Dendritic cell treated with granulocyte-macrophage colony-stimulating factor and Interleukin-4, amounts not matched to agents 40 ng/mL and 50 ng/mL, for 4 days (primary cell): ENCODE results near the gene DHRS1.

ENCODE experiments used
- H3K27ac Mint-ChIP-seq: one replicate; pipeline ENCODE4 v1.8.0; 2022; ENCODE audit warnings: mild to moderate bottlenecking, mixed read lengths
- H3K27me3 Mint-ChIP-seq: one replicate; pipeline ENCODE4 v1.8.0; 2022; ENCODE audit warnings: mild to moderate bottlenecking, mixed read lengths
- H3K36me3 Mint-ChIP-seq: one replicate; pipeline ENCODE4 v1.8.0; 2022; ENCODE audit warnings: low read depth, mixed read lengths
- H3K4me1 Mint-ChIP-seq: one replicate; pipeline ENCODE4 v1.8.0; 2022; ENCODE audit warnings: low read depth, mixed read lengths
- H3K4me3 Mint-ChIP-seq: one replicate; pipeline ENCODE4 v1.8.0; 2022; ENCODE audit warnings: mild to moderate bottlenecking, moderate library complexity, mixed read lengths
- H3K9me3 Mint-ChIP-seq: one replicate; pipeline ENCODE4 v1.8.0; 2022; ENCODE audit warnings: mixed read lengths
- intact Hi-C: fragments of 100-400 bp; cut with micrococcal nuclease; formaldehyde crosslinking; loops from one replicate; pipeline ENCODE4 v1.15.0; 2022

Gene DHRS1

DNA sequence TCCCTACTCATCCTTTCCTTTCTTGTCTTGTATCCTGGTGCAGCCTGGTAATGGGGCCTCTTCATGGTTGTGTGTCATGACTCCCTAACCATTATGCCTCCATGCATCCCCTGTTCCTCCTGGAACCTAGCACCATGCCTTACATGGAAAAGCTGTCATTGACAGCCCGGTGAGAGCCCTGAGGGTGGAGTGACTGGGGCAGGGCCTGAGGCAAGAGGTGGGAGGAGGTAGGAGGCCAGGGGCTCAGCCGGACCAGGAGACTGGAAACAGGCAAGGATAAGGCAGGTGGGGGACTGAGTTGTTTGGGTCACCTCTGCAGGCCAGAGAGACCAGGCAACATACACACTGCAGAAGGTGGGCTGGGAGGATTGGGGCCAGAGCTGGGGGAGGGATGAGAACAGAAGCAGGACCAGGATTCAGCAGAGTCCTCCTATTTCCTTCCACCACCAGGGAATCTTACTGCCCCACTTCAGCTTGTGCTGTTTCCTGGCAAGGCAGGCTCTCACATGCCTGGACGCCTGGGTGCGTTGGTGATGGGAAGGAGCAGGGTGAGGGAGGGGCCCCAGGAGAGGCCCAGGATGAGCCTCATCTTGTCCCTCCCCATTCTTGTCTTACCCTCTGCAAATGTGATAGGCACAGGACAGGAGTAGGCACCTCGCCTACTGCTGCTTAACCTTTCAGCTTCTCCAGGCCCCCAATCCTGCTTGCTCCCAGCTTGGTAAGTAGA, 10.1 kb upstream of the DHRS1 start, which contains the start of gene LTB4R2:
Gene LTB4R2, plus strand, starts transcription at position 603 of the 727 bp plus-strand sequence. CDS start 525 bp downstream, outside the sequence.
- H3K4me3 Mint-ChIP-seq: peak within 1 kb of the TSS; percentile 77
- H3K27me3 Mint-ChIP-seq: no peaks in the 10 kb centered on the region
- peak within 1 kb of the TSS; percentile 66 for H3K27ac Mint-ChIP-seq
- peaks cover 78% of the 10 kb centered on the region for H3K4me1 Mint-ChIP-seq
- intact Hi-C loops: no loop called here
- H3K9me3 Mint-ChIP-seq: no peaks in the 10 kb centered on the region
- peaks cover 61% of the 10 kb centered on the region for H3K36me3 Mint-ChIP-seq

DNA sequence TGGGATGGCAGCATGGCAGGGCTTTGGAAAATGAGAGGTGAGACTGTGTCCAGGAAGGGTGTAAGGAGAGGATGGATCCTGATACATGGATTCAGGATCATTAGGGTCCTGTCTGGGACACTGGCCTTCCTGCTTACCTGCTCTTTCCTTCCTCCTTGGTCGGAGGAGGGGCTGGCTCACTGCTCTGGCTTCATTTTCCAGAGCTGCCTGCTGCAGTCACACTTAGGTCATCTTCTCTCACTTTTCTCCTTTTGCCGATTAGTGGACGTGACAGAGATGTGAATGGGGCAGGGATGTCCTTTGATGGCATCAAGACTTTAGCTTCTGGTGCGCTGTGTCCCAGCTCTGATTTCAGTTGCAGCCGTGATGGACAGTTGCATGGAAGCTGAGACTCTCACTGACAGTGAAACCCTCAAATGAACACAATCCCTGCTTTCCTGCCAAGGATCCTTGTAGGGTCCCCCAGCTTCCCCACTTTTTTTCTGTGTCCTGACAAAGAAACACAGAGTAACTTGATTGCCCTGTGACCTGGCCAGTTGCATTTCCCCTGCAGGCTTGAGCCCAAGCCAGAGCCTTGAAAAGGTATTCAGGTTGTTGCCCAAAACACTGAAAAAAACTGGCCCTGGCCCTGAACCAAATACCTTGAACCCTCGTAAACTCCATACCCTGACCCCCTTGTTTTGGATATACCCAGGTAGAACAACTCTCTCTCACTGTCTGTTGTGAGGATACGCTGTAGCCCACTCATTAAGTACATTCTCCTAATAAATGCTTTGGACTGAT, 9.0 kb upstream of the DHRS1 start:
- H3K27ac Mint-ChIP-seq: peak overlapping the region; percentile 66
- no peaks in the 10 kb centered on the region for H3K27me3 Mint-ChIP-seq
- H3K9me3 Mint-ChIP-seq: no peaks in the 10 kb centered on the region
- peaks cover 69% of the 10 kb centered on the region for H3K36me3 Mint-ChIP-seq
- H3K4me1 Mint-ChIP-seq: peaks cover 67% of the 10 kb centered on the region
- H3K4me3 Mint-ChIP-seq: no peak overlapping the region
- intact Hi-C loops: no loop called here

DNA sequence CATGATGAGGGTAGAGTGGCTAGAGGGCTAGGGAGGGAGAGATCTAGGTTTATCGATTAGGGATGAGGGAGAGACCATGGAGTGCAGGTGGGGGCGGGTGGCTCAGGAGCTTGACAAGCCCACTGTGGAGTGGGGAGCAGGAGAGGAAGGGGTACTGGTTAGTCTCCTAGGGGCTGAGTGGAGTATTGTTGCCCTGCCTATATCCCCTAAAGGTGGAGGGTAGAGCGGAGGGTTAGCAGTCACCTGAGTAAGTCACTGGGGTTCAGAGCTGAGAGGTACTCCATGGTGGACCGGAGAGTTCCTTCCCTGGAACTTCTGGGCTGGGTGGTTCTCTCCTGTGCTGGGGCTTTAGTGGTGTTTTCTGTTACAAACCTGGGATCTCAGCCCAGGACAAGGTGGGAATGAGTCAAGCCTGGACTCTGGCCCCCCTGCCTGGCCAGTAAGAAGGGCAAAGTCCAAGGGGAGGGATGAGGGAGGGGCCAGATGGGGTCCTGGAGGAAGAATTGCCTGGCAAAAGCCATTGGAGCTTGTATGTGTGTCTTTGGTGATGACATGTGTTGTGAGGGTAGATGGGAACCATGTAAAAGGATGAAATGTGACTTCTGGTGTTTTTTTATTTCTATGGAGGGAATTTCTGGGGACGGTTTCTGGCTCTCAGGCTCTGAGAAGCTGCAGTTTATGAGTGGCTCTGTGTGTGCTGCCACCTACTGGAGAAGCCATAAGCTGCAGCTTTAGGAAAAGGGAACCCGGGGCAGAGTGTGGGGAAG, 8.2 kb upstream of the DHRS1 start, which contains the start of gene CIDEB:
Gene CIDEB, minus strand, starts transcription at position 403 of the 767 bp plus-strand sequence. Its CDS starts 119 bp downstream, at position 284.
- peaks cover 77% of the 10 kb centered on the region for H3K36me3 Mint-ChIP-seq
- H3K4me1 Mint-ChIP-seq: peaks cover 59% of the 10 kb centered on the region
- H3K4me3 Mint-ChIP-seq: no peak within 1 kb of the TSS
- peak within 1 kb of the TSS; percentile 66 for H3K27ac Mint-ChIP-seq
- no peaks in the 10 kb centered on the region for H3K9me3 Mint-ChIP-seq
- intact Hi-C loops: no loop called here
- H3K27me3 Mint-ChIP-seq: no peaks in the 10 kb centered on the region

DNA sequence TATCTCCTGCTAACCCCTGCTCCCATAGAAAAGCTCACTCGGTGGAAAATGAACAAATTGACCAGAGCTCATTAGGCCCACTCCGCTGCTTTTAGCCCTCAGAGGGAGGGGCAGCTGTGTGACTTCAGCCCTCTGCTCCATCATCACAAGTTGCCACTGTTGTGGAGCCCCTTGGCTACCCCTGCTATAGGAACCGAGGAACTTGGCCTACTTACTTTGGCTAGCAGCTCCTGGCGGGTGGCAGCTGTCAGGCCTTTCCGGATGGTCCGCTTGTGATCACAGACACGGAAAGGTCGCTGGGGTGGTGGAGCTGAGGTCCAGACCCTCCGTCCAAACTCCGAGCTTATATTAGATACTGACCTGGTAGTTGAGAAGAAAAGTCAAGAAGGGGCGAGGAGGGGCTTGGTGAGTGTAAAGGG, 7.6 kb upstream of the DHRS1 start:
- Mint-ChIP-seq H3K27ac (no peak overlapping the region), H3K9me3 (no peaks in the 10 kb centered on the region), H3K27me3 (no peaks in the 10 kb centered on the region), H3K4me3 (no peak overlapping the region), H3K4me1 (peaks cover 55% of the 10 kb centered on the region), H3K36me3 (peaks cover 83% of the 10 kb centered on the region)
- intact Hi-C loops: no loop called here

DNA sequence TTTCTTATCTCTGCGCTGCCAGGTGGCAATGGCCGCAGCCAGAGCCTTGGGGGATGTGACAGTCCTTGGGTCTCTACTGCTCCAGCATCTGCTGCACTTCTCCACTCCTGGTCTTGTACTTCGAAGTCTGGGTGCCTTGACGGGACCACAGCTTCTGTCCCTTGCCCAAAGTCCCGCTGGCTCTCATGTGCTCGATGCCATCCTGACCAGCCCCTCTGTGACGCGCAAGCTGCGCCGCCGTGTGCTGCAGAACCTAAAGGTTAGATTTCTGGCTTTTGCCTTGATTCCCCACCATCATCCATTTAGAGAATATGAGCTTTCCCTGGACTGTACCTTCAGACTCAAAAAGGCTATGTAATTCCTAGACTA, 4.4 kb upstream of the DHRS1 start:
- no peak overlapping the region for H3K27ac Mint-ChIP-seq
- peaks cover 98% of the 10 kb centered on the region for H3K36me3 Mint-ChIP-seq
- intact Hi-C loops: no loop called here
- H3K4me1 Mint-ChIP-seq: peaks cover 41% of the 10 kb centered on the region
- H3K27me3 Mint-ChIP-seq: no peaks in the 10 kb centered on the region
- no peaks in the 10 kb centered on the region for H3K9me3 Mint-ChIP-seq
- H3K4me3 Mint-ChIP-seq: no peak overlapping the region

DNA sequence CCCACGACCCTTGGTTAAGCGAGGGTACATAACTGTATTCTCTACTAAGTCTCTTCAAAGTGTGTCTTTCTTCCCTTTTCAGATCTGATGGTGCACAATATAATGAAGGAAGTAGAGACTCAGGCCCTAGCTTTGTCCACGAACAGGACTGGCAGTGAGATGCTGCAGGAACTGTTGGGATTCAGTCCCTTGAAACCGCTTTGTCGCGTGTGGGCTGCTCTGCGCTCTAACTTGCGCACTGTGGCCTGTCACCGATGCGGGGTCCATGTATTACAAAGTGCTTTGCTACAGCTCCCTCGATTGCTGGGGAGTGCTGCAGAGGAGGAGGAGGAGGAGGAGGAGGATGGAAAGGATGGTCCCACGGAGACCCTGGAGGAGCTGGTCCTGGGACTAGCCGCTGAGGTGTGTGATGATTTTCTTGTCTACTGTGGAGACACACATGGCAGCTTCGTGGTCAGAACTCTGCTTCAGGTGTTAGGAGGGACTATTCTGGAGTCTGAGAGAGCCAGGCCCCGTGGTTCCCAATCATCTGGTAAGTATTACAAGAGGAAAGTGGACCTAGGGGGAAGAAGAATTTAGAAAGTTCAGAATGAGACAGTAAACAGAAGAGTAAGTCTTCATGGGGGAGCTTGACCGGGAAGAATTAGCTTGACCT, 873 bp upstream of the DHRS1 start:
- H3K4me3 Mint-ChIP-seq: peak overlapping the region; percentile 88
- intact Hi-C loops: no loop called here
- H3K9me3 Mint-ChIP-seq: no peaks in the 10 kb centered on the region
- H3K27me3 Mint-ChIP-seq: no peaks in the 10 kb centered on the region
- H3K4me1 Mint-ChIP-seq: peaks cover 43% of the 10 kb centered on the region
- H3K36me3 Mint-ChIP-seq: peaks cover 81% of the 10 kb centered on the region
- peak overlapping the region; percentile 88 for H3K27ac Mint-ChIP-seq

DNA sequence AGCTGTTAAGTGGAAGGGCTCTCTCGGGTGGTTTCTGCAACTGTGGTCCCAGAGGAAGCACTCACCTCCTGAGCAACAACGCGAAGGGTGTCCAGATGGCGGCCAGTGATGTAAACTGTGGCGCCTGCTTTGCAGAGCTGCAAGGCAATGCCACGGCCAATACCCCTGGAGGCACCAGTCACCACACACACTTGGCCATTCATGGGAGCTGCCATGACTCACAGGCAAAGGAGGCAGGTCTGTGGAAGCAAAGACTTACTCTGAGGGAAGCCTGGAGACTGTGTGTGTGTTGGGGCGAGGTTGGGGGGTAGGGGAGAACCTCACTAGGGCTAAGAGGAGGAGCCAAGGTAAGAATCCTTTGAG, 707 bp downstream of the DHRS1 start:
- Mint-ChIP-seq H3K4me1 (peaks cover 43% of the 10 kb centered on the region), H3K27ac (peak overlapping the region; percentile 88), H3K9me3 (no peaks in the 10 kb centered on the region)

DNA sequence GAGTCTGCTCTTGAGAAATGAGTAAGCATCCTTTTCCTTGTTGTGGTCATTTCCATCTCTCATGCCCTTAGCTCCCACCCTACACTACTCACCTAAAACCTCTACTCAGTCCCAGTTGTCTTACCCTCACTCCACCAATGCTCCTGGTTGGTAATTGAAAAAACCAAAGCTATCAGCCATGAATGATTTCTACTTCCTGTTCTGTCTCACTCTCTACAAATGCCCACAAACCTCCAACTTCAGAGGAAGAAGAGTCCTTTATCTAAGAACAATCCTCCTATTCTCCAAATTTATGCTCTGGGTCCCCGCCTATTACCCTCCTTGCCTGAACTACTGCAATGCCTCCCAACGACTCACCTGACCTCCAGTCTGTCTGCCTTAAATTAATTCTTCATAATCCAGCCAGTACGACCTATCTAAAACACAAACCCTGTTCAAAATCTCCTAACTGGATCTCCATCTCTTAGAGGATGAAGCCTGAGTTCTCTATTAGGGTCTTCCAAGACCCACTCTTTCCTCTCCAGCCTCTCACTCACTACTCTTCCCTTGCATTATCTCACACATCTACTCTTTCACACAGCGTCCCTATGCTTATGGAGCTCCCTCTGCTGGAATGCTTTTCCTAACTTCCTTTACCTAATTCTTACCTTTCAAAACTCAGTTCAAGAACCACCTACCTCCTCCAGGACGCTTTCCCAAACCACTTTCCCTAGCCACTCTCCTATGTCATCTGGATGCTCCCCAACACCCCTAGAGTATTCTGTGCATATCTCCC, 2.2 kb downstream of the DHRS1 start:
- intact Hi-C loops: loop anchor here (1.0 kb wide), 2 partner anchors 18 to 54 kb away; no protein-coding TSS in a partner anchor
- peaks cover 72% of the 10 kb centered on the region for H3K36me3 Mint-ChIP-seq
- peak overlapping the region; percentile 10 for H3K4me3 Mint-ChIP-seq
- H3K27me3 Mint-ChIP-seq: no peaks in the 10 kb centered on the region
- H3K4me1 Mint-ChIP-seq: peaks cover 43% of the 10 kb centered on the region
- H3K9me3 Mint-ChIP-seq: no peaks in the 10 kb centered on the region
- peak overlapping the region; percentile 64 for H3K27ac Mint-ChIP-seq

More for the DNA sequence above, 707 bp downstream of the DHRS1 start:
- Mint-ChIP-seq H3K4me3 (peak overlapping the region; percentile 88), H3K27me3 (no peaks in the 10 kb centered on the region), H3K36me3 (peaks cover 79% of the 10 kb centered on the region)
- intact Hi-C loops: no loop called here

DNA sequence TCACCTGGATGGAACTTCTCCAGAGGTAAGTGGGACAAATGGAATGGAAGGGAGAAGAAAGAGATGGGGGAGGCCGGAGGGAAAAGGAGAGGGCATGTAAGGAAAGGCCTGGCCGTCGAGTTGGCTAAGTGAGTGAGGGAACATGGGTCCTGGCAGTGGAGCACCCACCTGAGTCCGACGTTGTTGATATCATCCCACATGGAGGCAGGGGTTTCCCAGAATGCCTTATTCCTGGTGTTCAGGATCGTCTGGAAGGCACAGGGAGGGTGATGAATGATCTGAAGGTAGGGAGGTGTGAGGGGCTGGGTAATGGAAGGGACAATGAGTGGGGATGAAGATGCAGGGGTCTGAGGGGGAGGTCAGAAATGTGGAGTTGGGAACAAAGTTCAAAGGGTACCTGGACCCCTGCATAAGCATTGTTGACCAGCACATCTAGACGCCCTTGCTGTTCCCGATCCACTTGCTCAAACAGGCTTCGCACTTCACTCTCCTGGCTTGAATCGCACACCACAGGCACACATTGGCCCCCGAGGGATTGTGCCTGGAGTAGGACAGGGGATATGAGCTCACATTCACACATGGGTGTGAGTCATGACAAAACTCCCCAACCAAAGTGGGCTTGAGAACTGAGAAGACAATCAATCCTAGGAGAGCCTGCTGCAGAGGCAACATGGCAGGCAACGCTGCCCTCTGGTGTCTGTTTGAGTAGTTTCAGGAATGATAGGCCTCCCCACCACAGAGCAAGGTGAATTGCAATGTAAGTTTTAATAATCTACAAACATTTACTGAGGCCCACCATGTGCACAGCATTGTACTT, 3.0 kb downstream of the DHRS1 start:
- H3K27me3 Mint-ChIP-seq: no peaks in the 10 kb centered on the region
- intact Hi-C loops: loop anchor here (1.0 kb wide), 2 partner anchors 17 to 53 kb away; no protein-coding TSS in a partner anchor
- no peaks in the 10 kb centered on the region for H3K9me3 Mint-ChIP-seq
- H3K4me3 Mint-ChIP-seq: no peak overlapping the region
- peak overlapping the region; percentile 64 for H3K27ac Mint-ChIP-seq
- H3K4me1 Mint-ChIP-seq: peaks cover 38% of the 10 kb centered on the region
- peaks cover 72% of the 10 kb centered on the region for H3K36me3 Mint-ChIP-seq

DNA sequence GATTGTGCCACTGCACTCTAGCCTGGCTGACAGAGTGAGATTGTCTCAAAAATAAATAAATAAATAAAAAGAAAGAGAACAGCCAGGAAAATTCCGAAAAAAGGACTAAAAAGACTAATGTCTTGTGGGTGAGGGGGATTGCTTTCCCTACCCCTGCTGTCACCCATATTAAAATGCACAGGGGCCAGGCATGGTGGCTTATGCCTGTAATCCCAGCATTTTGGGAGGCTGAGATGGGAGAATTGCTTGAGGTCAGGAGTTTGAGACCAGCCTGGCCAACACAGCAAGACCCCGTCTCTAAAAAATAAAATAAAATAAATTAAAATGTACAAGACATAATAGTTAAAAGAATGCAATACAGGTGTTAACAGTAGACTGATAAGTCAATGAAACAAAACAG, 6.1 kb downstream of the DHRS1 start:
- Mint-ChIP-seq H3K36me3 (peaks cover 70% of the 10 kb centered on the region), H3K9me3 (no peaks in the 10 kb centered on the region), H3K27me3 (no peaks in the 10 kb centered on the region), H3K4me1 (peaks cover 21% of the 10 kb centered on the region), H3K27ac (no peak overlapping the region), H3K4me3 (no peak overlapping the region)
- intact Hi-C loops: no loop called here

DNA sequence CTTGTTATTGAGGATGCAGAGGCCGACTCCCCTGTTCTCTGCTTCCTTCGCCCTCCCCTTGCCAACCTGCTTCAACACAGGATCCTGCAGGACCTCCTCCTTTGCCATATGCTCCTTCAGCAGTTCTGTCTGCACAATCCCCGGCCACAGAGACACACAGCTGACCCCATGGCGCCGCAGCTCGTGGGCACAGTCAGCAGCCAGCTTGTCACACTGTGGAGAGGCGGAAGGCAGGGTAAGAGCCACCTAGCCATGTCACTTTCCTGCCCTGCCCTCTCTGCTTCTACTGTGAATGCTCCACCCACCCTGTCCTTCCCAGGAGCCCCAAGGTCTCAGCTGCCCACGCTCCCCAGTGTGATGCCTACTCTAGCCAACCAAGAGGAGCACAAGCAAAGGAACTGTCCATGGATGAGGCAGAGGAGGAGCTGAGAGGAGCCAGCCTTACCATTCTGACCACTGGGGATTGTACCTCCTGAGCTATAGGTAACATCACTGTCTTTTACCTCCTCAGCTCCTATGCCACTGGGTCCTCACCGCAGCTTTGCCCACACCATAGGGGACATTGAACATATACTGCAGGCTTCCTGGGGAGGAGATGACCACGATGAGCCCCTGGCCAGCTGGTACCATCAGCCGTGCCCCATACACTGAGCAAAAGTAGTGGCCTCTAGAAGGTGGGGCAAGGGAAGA, 7.3 kb downstream of the DHRS1 start:
- H3K27me3 Mint-ChIP-seq: no peaks in the 10 kb centered on the region
- H3K9me3 Mint-ChIP-seq: no peaks in the 10 kb centered on the region
- H3K4me3 Mint-ChIP-seq: no peak overlapping the region
- peaks cover 24% of the 10 kb centered on the region for H3K4me1 Mint-ChIP-seq
- H3K36me3 Mint-ChIP-seq: peaks cover 70% of the 10 kb centered on the region
- intact Hi-C loops: no loop called here
- no peak overlapping the region for H3K27ac Mint-ChIP-seq
